Measurements from ENCODE around the gene KCNA3.
A peak's percentile ranks its signal among the peaks of the same experiment; 100 is the strongest.

The KCNA3 gene

DNA sequence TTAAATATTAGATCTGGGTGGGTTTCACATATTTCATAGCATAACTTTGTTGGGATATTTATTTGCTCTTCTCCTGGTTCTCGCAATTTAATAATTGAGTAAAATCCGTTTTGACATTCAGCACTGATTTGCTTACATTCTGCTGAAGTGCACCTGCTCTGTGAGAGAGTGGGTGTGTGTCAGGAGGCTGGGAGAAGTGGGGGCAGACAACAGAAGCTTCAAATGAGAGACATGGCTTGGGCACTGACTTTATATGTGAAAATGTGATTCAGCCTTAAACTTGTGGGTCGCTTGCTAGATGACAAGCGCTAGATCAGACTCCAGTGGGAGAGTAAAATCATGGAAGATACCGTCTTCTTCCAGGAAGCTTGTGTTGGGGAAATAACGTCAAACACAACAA is 36.2 kb downstream of the KCNA3 start:
- no peak for DNase-seq (ENCODE audit: low read depth in 2 of 2)

GRCh38 chr1:110638058-110638457 is 36.7 kb downstream of the KCNA3 start:
- no peak for DNase-seq (ENCODE audit: low read depth in 2 of 2)

DNA sequence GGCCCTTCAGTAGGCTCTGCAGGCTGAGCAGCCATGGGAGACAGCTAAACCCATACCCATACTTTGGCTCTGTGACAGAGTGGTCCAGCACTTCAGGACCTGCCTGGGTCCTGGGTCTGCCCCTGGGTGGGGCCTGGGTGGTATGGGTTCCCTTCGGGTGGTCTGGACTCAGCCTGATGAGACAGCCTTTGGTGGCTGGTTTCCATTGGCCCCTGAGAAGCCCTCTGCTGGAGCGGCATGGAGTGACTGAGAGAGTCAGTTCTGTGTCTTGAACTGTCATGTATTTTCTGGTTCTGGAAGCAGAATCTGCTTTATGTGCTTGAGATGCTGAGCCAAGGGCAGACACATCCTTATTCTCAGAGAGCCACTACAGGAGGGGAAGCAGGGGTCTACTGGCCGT is 37.3 kb downstream of the KCNA3 start:
- DNase-seq (ENCODE audit: low read depth in 2 of 2) = no peak

GRCh38 chr1:110636149-110636935 is 38.4 kb downstream of the KCNA3 start:
- DNase-seq (ENCODE audit: low read depth in 2 of 2) = no peak

GRCh38 chr1:110635434-110635833 is 39.3 kb downstream of the KCNA3 start:
- DNase-seq (ENCODE audit: low read depth in 2 of 2) = no peak

GRCh38 chr1:110634455-110635311 is 40.1 kb downstream of the KCNA3 start:
- peak; percentile 36 to 51 for DNase-seq (ENCODE audit: low read depth in 2 of 2)

DNA sequence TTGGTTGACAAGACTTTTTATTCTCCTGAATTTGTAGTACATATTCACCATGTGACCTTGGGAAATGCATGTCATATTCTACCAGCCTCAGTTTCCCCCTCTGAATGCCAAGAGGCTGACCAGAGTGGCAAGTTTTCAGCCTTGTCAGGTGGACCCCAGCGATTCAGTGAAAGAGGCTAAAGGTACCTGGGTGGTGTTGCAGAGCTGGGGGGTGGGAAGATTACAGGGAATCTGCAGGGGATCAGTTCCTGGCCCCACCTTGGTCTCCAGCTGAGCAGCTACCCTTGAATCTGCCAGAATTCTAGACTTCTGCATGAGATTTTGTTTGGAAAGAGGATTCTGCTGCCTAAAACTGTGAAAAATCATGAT is 40.7 kb downstream of the KCNA3 start:
- no peak for DNase-seq (ENCODE audit: low read depth in 2 of 2)

DNA sequence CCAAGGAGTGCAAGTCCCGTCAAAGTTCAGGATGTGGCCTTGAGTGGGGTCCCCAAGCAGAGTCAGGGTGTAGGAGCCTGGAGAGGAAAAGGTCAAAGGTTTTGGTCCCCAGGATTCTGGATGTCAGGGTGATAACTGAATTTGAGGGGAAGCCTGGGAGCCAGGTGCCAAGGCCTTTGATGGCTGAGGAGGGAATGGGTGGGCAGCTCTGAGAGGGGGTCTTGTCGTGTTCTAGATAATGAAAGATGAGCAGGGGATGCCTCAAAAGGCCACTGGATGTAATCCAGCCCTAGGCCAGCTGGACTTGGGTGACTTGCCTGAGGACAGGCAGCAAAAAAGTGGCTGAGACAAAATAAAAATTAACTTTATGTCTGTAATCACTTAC is 41.1 kb downstream of the KCNA3 start:
- DNase-seq (ENCODE audit: low read depth in 2 of 2) = no peak

GRCh38 chr1:110631836-110632620 is 42.7 kb downstream of the KCNA3 start:
- DNase-seq (ENCODE audit: low read depth in 2 of 2) = no peak

DNA sequence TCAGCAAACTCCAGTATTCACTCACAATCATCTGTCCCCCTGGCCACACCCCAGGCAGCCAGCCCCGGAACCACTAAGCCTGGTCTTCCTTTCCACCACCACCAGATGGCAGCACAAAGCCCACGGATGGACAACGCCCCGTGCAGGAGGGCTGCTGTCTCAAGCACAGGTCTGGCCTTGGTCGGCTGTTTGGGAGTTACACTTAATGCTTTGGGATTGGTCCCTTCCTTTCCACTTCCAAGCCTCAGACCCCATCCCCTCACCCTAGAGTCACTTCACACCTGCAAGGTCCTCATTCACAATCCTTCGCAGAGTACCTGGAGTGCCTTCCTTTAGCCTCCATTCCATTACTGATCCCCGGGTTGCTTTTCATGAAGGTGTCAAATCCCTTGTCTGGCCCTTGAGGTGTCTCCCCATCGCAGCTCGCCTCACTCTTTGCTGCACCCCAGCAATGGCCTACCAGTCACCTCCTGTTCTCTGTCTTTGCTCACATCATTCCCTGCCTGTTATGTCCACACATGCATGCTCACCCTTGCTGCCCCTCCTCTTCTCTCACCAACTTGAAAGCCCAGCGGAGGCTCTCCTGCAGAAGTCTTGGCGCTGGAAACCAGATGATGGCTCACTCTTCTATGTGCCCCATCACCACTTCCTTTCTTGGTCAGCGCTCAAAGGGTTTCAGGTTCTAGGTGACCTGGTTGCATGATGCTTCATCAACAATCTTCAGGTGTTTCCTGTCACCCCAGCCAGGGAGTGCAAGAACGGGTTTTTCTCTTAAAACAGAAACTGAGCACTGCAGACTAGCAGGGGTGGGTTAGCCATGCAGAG is 43.7 kb downstream of the KCNA3 start:
- peak; percentile 60 to 61 for DNase-seq (ENCODE audit: low read depth in 2 of 2)

DNA sequence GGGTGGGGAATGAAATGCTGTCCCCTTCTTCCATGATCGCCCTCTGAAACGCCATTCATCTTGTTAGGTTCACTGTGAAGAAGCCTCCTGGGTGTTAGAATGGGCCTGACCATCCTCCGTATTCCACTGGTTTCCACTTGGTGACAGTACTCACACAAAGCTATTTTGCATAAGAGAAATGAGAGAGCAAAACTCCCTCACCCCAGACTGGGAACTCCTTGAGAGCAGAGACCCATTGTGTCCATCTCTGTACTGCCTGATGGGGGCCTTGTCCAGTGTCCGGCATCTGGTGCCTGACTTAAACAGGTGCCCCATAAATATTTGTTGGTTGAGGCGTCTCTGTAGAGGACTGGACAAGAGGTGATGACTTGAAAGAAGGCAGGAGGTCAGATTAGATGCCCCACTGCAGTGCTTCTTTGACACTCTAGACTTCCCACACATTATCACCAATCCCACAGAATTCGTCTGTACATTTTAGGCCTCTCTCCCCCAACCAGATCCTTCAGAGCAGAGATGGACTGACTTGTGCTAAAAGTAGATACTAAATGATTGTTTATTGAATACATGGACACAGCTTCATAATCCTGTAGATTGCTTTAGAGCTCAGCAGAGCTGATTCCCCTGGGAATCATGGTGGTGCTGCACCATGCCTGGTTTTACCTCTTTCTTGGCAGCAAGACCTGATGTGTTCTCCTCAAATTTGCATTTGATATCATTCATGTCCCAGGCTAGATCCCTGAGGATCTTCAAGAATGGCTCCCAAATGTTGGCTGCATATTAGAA is 46.2 kb downstream of the KCNA3 start:
- DNase-seq (ENCODE audit: low read depth in 2 of 2) = no peak

DNA sequence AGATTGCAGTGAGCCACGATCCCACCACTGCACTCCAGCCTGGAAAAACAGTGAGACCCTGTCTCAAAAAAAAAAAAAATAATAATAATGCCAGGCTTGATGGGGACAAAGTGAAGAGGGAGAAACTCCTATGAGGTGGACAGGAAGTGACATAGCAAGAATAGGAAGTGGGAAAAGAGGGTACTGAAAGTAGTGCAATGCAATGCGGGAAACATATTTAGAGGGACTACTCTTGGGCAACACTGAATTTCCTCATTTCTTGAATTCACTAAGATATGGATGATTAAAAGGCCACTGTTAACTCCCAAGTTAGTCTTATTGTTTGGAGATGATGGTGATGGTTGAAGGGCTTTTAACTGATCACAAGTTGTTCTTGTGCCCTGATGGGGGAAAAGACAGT is 47.0 kb downstream of the KCNA3 start:
- DNase-seq (ENCODE audit: low read depth in 2 of 2) = no peak

DNA sequence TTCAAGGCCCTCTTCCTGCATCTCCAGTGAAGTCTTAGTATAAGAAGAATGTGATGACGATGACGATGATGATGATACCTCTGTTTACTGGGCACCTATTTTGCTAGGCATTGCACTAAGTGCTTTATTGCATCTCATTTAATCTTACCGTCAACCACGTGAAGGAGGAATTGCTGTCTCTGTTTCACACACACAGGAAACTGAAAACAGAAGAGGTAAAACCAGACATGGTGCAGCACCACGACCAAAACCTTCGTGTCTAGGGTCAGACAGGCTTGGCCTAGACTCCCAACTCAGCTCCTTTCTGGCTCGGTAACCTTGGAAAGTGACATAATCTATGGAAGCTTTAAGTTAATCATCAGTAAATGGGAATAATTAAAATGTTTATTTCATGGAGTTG is 47.9 kb downstream of the KCNA3 start:
- no peak for DNase-seq (ENCODE audit: low read depth in 2 of 2)
